H1 (cell line): ENCODE results near the gene TNS1. TPM values are rescaled to one million over a fixed set of nuclear protein-coding genes. Genes with fewer than 3 reads are reported as not detected.

Experiments used
- CTCF ChIA-PET: fragments of 300-600 bp; sonication (Branson Sonifier 250); formaldehyde crosslinking; loops from one replicate; lab custom pipeline; 2021; ENCODE audit not compliant: partially characterized antibody; lab: Charles Lee
- POLR2A ChIA-PET: fragments of 300-600 bp; sonication (Branson Sonifier 250); formaldehyde crosslinking; loops from one replicate; lab custom pipeline; 2021; ENCODE audit warnings: inconsistent platforms; ENCODE audit not compliant: partially characterized antibody; lab: Charles Lee
- DNase-seq, 2 experiments: peaks; one replicate each; pipeline versions ENCODE4 v3.0.0 to v3.0.0-alpha.2; 2010 to 2022; ENCODE audit warnings: low spot score in 2 of 2, low read depth in 1 of 2, mixed read lengths in 1 of 2
- FAIRE-seq: peaks from 2 replicates; lab custom pipeline; 2011; peaks lifted over from hg19 to GRCh38; lab: Jason Lieb, UNC
- H2AFZ ChIP-seq: 2 replicates; pipeline ENCODE4 v1.8.1; 2012; ENCODE audit warnings: low read length, inconsistent platforms
- H2AK5ac ChIP-seq: 2 replicates; pipeline ENCODE4 v1.6.1; 2013; ENCODE audit warnings: low read depth, low read length
- H2BK120ac ChIP-seq: replicated peaks from 2 replicates; pipeline ENCODE3; 2013; ENCODE audit warnings: low read depth, low read length, inconsistent platforms
- H2BK12ac ChIP-seq: 2 replicates; pipeline ENCODE4 v1.6.1; 2013; ENCODE audit warnings: low read depth, low read length
- H2BK15ac ChIP-seq: 2 replicates; pipeline ENCODE4 v1.6.1; 2013; ENCODE audit warnings: low read length
- H2BK20ac ChIP-seq: 2 replicates; pipeline ENCODE4 v1.6.1; 2013; ENCODE audit warnings: low read length
- H2BK5ac ChIP-seq: 2 replicates; pipeline ENCODE4 v1.6.1; 2013; ENCODE audit warnings: low read depth, low read length
- H3K14ac ChIP-seq: 2 replicates; pipeline ENCODE4 v1.6.1; 2013; ENCODE audit warnings: inconsistent platforms; ENCODE audit not compliant: insufficient read length
- H3K18ac ChIP-seq: 2 replicates; pipeline ENCODE4 v1.6.1; 2013; ENCODE audit warnings: low read length; ENCODE audit errors: extremely low read depth
- H3K23ac ChIP-seq: 2 replicates; pipeline ENCODE4 v1.6.1; 2013; ENCODE audit warnings: inconsistent platforms; ENCODE audit not compliant: insufficient read length
- H3K23me2 ChIP-seq: 2 replicates; pipeline ENCODE4 v1.6.1; 2013; ENCODE audit warnings: low read depth, low read length
- H3K27ac ChIP-seq: 2 replicates; pipeline ENCODE4 v1.6.1; 2011; ENCODE audit warnings: low read depth, low read length, inconsistent platforms
- H3K27me3 ChIP-seq, 4 experiments: replicated peaks in 1 of 4; 1 replicate in 1 of 4; 2 replicates in 3 of 4; pipeline versions ENCODE4 v1.6.1 to v1.8.1; 2011 to 2013; ENCODE audit warnings: low read length in 3 of 4, mild to moderate bottlenecking in 3 of 4, inconsistent platforms in 2 of 4, mixed read lengths in 2 of 4, moderate library complexity in 1 of 4; ENCODE audit not compliant: control insufficient read depth in 3 of 4, insufficient read depth in 3 of 4; ENCODE audit errors: extremely low read depth in 1 of 4
- H3K36me3 ChIP-seq, 4 experiments: 2 replicates each; pipeline versions ENCODE4 v1.6.1 to v1.8.1; 2011 to 2013; ENCODE audit warnings: mild to moderate bottlenecking in 4 of 4, low read length in 3 of 4, moderate library complexity in 2 of 4, control low read depth in 1 of 4, inconsistent platforms in 1 of 4; ENCODE audit not compliant: insufficient read depth in 4 of 4, control insufficient read depth in 2 of 4
- H3K4ac ChIP-seq: replicated peaks from 2 replicates; pipeline ENCODE3; 2013; ENCODE audit warnings: low read length, low read depth, mixed read lengths, inconsistent platforms; ENCODE audit not compliant: insufficient read length
- H3K4me1 ChIP-seq, 4 experiments: replicated peaks in 1 of 4; 1 replicate in 1 of 4; 2 replicates in 3 of 4; pipeline versions ENCODE4 v1.6.1 to v1.8.1; 2011 to 2013; ENCODE audit warnings: low read length in 3 of 4, inconsistent platforms in 2 of 4, mixed read lengths in 1 of 4; ENCODE audit not compliant: insufficient read depth in 4 of 4, control insufficient read depth in 3 of 4
- H3K4me2 ChIP-seq, 2 experiments: 2 replicates each; pipeline versions ENCODE4 v1.6.1 to v1.8.1; 2011 to 2013; ENCODE audit warnings: low read depth in 2 of 2, low read length in 2 of 2, control low read depth in 1 of 2, inconsistent platforms in 1 of 2, mild to moderate bottlenecking in 1 of 2; ENCODE audit not compliant: insufficient read depth in 1 of 2
- H3K4me3 ChIP-seq, 4 experiments: fragments of 200-600, 300-600 bp in 1 of 4; sonication (generic), shearing (Covaris generic), sonication (Bioruptor Twin) in 1 of 4; 2 replicates each; pipeline versions ENCODE4 v1.5.1 to v1.8.1; 2011 to 2016; ENCODE audit warnings: low read length in 4 of 4, low read depth in 3 of 4, control low read depth in 2 of 4, inconsistent platforms in 2 of 4, mild to moderate bottlenecking in 2 of 4, mixed read lengths in 1 of 4, moderate library complexity in 1 of 4; ENCODE audit not compliant: insufficient read depth in 2 of 4; ENCODE audit errors: extremely low read depth in 1 of 4
- H3K56ac ChIP-seq: replicated peaks from 2 replicates; pipeline ENCODE3; 2013; ENCODE audit warnings: low read depth, mild to moderate bottlenecking, mixed read lengths, low read length, inconsistent platforms; ENCODE audit not compliant: insufficient read length
- H3K79me1 ChIP-seq: 2 replicates; pipeline ENCODE4 v1.6.1; 2013; ENCODE audit warnings: low read depth, low read length, control low read depth
- H3K79me2 ChIP-seq, 2 experiments: 2 replicates each; pipeline versions ENCODE4 v1.6.1 to v1.8.1; 2012 to 2013; ENCODE audit warnings: low read length in 2 of 2, mild to moderate bottlenecking in 2 of 2, inconsistent platforms in 1 of 2; ENCODE audit not compliant: insufficient read depth in 2 of 2, control insufficient read depth in 1 of 2
- H3K9ac ChIP-seq, 4 experiments: replicated peaks in 1 of 4; 1 replicate in 1 of 4; 2 replicates in 3 of 4; pipeline versions ENCODE4 v1.6.1 to v1.8.1; 2011 to 2013; ENCODE audit warnings: low read depth in 3 of 4, low read length in 3 of 4, control low read depth in 2 of 4, mild to moderate bottlenecking in 2 of 4, moderate library complexity in 2 of 4, inconsistent platforms in 1 of 4; ENCODE audit errors: extremely low read depth in 1 of 4
- H3K9me3 ChIP-seq, 2 experiments: 2 replicates each; pipeline versions ENCODE4 v1.6.1 to v1.8.1; 2012 to 2013; ENCODE audit warnings: mild to moderate bottlenecking in 2 of 2, moderate library complexity in 2 of 2, control low read depth in 1 of 2, inconsistent platforms in 1 of 2, low read depth in 1 of 2, low read length in 1 of 2, mixed read lengths in 1 of 2; ENCODE audit not compliant: insufficient read depth in 2 of 2
- H4K20me1 ChIP-seq, 2 experiments: replicated peaks in 1 of 2; 2 replicates each; pipeline versions ENCODE3 to v1.8.1; 2011 to 2013; ENCODE audit warnings: inconsistent platforms in 2 of 2, low read length in 2 of 2, mild to moderate bottlenecking in 1 of 2; ENCODE audit not compliant: insufficient read depth in 2 of 2, control insufficient read depth in 1 of 2
- H4K5ac ChIP-seq: 2 replicates; pipeline ENCODE4 v1.6.1; 2013; ENCODE audit warnings: low read length, low read depth, mixed read lengths, inconsistent platforms; ENCODE audit not compliant: insufficient read length
- H4K8ac ChIP-seq: 2 replicates; pipeline ENCODE4 v1.8.0; 2013; ENCODE audit warnings: mild to moderate bottlenecking, moderate library complexity, low read length, inconsistent platforms; ENCODE audit not compliant: insufficient read depth; ENCODE audit errors: extremely low read depth
- H4K91ac ChIP-seq: replicated peaks from 2 replicates; pipeline ENCODE3; 2013; ENCODE audit warnings: low read length, mixed read lengths, inconsistent platforms; ENCODE audit not compliant: insufficient read length
- GTF2F1 ChIP-seq: IDR thresholded peaks from 2 replicates; pipeline ENCODE4 v1.6.1; 2012; ENCODE audit warnings: low read depth, low read length, improper control_type of control experiment, borderline replicate concordance
- HDAC2 ChIP-seq, 2 experiments: fragments of 300-600 bp in 1 of 2; sonication (generic) in 1 of 2; IDR thresholded peaks; 2 replicates each; pipeline ENCODE4 v1.6.1; 2011 to 2012; ENCODE audit warnings: low read depth in 2 of 2, low read length in 2 of 2, mild to moderate bottlenecking in 2 of 2, moderate library complexity in 2 of 2, borderline replicate concordance in 1 of 2, inconsistent platforms in 1 of 2
- JUN ChIP-seq: IDR thresholded peaks from 2 replicates; pipeline ENCODE4 v1.6.1; 2011; ENCODE audit warnings: low read depth, mild to moderate bottlenecking, improper control_type of control experiment, low read length
- SIX5 ChIP-seq: IDR thresholded peaks from 2 replicates; pipeline ENCODE4 v1.6.1; 2011; ENCODE audit warnings: mild to moderate bottlenecking, low read depth, low read length
- TAF7 ChIP-seq: optimal IDR thresholded peaks from 2 replicates; pipeline ENCODE3; 2011; ENCODE audit warnings: low read depth, mild to moderate bottlenecking, inconsistent platforms, low read length, moderate library complexity, borderline replicate concordance
- WGBS, 2 experiments: shearing (Covaris generic) in 1 of 2; methylation state at CpG; one replicate each; pipeline versions ENCODE4 v1.1.6 to v1.1.7; 2013 to 2015; ENCODE audit warnings: low lambda C conversion rate in 2 of 2, mixed read lengths in 2 of 2, inconsistent platforms in 1 of 2, low coverage in 1 of 2, missing lambda C conversion rate in 1 of 2; ENCODE audit not compliant: insufficient replicate concordance in 2 of 2, insufficient coverage in 1 of 2, insufficient read length in 1 of 2; ENCODE audit errors: extremely low coverage in 1 of 2, missing lambda C conversion rate in 1 of 2; 5-methylcytosine and 5-hydroxymethylcytosine counted together
- polyA plus RNA-seq, 7 experiments: library from polyadenylated mRNA; depleted of rRNA in 3 of 7; stranded (reverse) in 5 of 7; unstranded in 2 of 7; fragments of >200 nt in 5 of 7; fragments of 200-250 nt in 2 of 7; gene quantifications; 1 replicate in 5 of 7; 2 replicates in 1 of 7; 4 replicates in 1 of 7; pipeline versions ENCODE4 v1.2.1 to v1.2.3, GENCODE V29; 2011 to 2013; ENCODE audit warnings: missing spikeins in 2 of 7, mixed read lengths in 2 of 7
- total RNA-seq: library from RNA; stranded (reverse); fragmentation: NEBNext Ultra II Directional; extraction: Animal tissue kit (Norgen Biotek cat#: 25700); gene quantifications from 2 replicates; pipeline ENCODE4 v1.2.1, GENCODE V29; 2021
- TF ChIP-seq, protein P1 (sequence below): IDR thresholded peaks from 2 replicates; pipeline ENCODE4 v1.6.1; 2011; ENCODE audit warnings: low read length, improper control_type of control experiment
- TF ChIP-seq, protein P2 (sequence below): IDR thresholded peaks from 2 replicates; pipeline ENCODE4 v1.6.1; 2012; ENCODE audit warnings: inconsistent platforms
- TF ChIP-seq, protein P3 (sequence below): IDR thresholded peaks from 2 replicates; pipeline ENCODE4 v1.6.1; 2012; ENCODE audit warnings: inconsistent platforms
- TF ChIP-seq, protein P4 (sequence below): IDR thresholded peaks from 2 replicates; pipeline ENCODE4 v1.6.1; 2012; ENCODE audit warnings: low read length, inconsistent platforms

The TNS1 gene
- total and polyA plus RNA-seq, 2 of the 8 experiments (the other 6 are each of a cell fraction or from before 2014, with no cell fraction given) = 1.5 to 5.1 TPM

DNA sequence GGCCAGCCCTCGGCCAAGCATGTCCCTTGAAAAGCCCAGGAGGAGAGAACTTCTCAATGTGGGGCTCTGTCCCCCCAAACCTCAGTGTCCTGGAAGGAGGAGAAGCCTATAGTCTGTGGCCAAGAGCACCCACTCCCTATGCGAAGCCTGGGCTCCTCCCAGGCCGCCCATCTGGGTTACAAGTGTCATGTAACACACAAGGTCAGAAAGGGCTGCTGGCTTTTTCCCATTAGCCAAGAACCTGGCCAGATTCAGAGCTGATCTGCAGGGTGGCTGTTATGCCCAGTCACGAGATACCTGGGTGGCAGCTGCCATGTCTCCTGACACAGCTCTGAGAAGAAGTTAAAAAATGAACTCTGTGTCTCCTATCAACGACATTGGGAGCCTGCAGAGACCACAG is 170.7 kb downstream of the TNS1 start:
- Histone ChIP-seq H4K8ac (no peak overlapping the region), H3K18ac (no peak overlapping the region), H2AFZ (no peak overlapping the region), H3K9me3 (no peaks in the 10 kb centered on the region), H2BK120ac (no peak overlapping the region), H3K9ac (no peak overlapping the region), H4K20me1 (no peaks in the 10 kb centered on the region), H2AK5ac (no peak overlapping the region), H3K27ac (no peak overlapping the region), H3K79me2 (no peaks in the 10 kb centered on the region), H2BK5ac (no peak overlapping the region), H4K91ac (no peak overlapping the region), H3K27me3 (no peaks in the 10 kb centered on the region), H2BK20ac (no peak overlapping the region), H3K4me3 (no peak overlapping the region), H2BK15ac (no peak overlapping the region), H3K36me3 (no peaks in the 10 kb centered on the region), H4K5ac (no peak overlapping the region), H3K14ac (no peak overlapping the region), H3K23me2 (no peaks in the 10 kb centered on the region; the same call in 1 of the 2 replicates), H3K4me2 (no peak overlapping the region), H3K23ac (no peak overlapping the region), H3K4me1 (peaks cover 0 to 10% (median 5%) of the 10 kb centered on the region in 4 experiments; a peak in 6 of 7 replicates), H3K56ac (no peak overlapping the region), H3K4ac (no peak overlapping the region), H2BK12ac (no peak overlapping the region), H3K79me1 (no peaks in the 10 kb centered on the region)
- ChIA-PET CTCF (interaction anchor here (0.6 to 14.9 kb wide), 5 partner anchors 11 to 315 kb away, joined by 3 to 155 read pairs (median 6); no protein-coding TSS in a partner anchor), POLR2A (no interaction called here)
- DNase-seq (no peak), FAIRE-seq (no peak)
- no peak for TF ChIP-seq HDAC2 (IDR thresholded peaks at IDR 0.05; ENCODE audit: borderline replicate concordance in 1 of 2, low read depth in 2 of 2, low read length in 2 of 2)
- TF ChIP-seq GTF2F1 = no peak
- TF ChIP-seq TAF7 = no peak
- TF ChIP-seq, protein P1, sequence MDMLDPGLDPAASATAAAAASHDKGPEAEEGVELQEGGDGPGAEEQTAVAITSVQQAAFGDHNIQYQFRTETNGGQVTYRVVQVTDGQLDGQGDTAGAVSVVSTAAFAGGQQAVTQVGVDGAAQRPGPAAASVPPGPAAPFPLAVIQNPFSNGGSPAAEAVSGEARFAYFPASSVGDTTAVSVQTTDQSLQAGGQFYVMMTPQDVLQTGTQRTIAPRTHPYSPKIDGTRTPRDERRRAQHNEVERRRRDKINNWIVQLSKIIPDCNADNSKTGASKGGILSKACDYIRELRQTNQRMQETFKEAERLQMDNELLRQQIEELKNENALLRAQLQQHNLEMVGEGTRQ = no peak
- TF ChIP-seq, protein P2, sequence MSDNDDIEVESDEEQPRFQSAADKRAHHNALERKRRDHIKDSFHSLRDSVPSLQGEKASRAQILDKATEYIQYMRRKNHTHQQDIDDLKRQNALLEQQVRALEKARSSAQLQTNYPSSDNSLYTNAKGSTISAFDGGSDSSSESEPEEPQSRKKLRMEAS = no peak
- no peak for TF ChIP-seq SIX5
- TF ChIP-seq, protein P3, sequence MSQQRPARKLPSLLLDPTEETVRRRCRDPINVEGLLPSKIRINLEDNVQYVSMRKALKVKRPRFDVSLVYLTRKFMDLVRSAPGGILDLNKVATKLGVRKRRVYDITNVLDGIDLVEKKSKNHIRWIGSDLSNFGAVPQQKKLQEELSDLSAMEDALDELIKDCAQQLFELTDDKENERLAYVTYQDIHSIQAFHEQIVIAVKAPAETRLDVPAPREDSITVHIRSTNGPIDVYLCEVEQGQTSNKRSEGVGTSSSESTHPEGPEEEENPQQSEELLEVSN = no peak
- TF ChIP-seq, protein P4, sequence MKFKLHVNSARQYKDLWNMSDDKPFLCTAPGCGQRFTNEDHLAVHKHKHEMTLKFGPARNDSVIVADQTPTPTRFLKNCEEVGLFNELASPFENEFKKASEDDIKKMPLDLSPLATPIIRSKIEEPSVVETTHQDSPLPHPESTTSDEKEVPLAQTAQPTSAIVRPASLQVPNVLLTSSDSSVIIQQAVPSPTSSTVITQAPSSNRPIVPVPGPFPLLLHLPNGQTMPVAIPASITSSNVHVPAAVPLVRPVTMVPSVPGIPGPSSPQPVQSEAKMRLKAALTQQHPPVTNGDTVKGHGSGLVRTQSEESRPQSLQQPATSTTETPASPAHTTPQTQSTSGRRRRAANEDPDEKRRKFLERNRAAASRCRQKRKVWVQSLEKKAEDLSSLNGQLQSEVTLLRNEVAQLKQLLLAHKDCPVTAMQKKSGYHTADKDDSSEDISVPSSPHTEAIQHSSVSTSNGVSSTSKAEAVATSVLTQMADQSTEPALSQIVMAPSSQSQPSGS = no peak
- TF ChIP-seq JUN = no peak
- 93% methylated on average over 5 of the region's 5 CpGs; no CpG with 5 or more reads in 1 of the 2 experiments for WGBS, 2 experiments
